Kidney capillary endothelial cell (primary cell): ENCODE results near the gene HHIP.
"Not testable (repeated sequence)": the region's sequence is repeated elsewhere in the genome, so short reads cannot be mapped to it uniquely, and the experiment has no call there.

Source experiments
- DNase-seq: peaks from one replicate; pipeline ENCODE4 v3.0.0-alpha.2; 2018; ENCODE audit warnings: low spot score

Gene HHIP

GRCh38 chr4:144748814-144749555, 103.0 kb downstream of the HHIP start:
- no peak for DNase-seq

- DNase-seq, result no peak
These were observed 104.4 kb downstream of the HHIP start for GRCh38 chr4:144750348-144750747.

GRCh38 chr4:144754562-144755410, 108.8 kb downstream of the HHIP start:
- DNase-seq, result peak; percentile 36

GRCh38 chr4:144757969-144758368, 112.0 kb downstream of the HHIP start:
- DNase-seq, result no peak

- DNase-seq, result not testable (repeated sequence)
These were observed 122.9 kb downstream of the HHIP start for GRCh38 chr4:144768809-144769208.

GRCh38 chr4:144778364-144778763, 132.4 kb downstream of the HHIP start:
- no peak for DNase-seq

GRCh38 chr4:144782345-144782744, 136.4 kb downstream of the HHIP start:
- no peak for DNase-seq

GRCh38 chr4:144785961-144786360, 140.0 kb downstream of the HHIP start:
- DNase-seq, result no peak

GRCh38 chr4:144787365-144788258, 141.7 kb downstream of the HHIP start:
- peak; percentile 18 for DNase-seq

- no peak for DNase-seq
These were observed 142.5 kb downstream of the HHIP start for GRCh38 chr4:144788469-144788868.

- DNase-seq, result not testable (repeated sequence)
These were observed 146.0 kb downstream of the HHIP start for GRCh38 chr4:144791933-144792332.
